GM19351 (cell line): ENCODE data around the gene JHY.

ENCODE experiments used
- ATAC-seq: cut with Tn5 transposase; IDR thresholded peaks from one replicate; pipeline ENCODE4 v1.9.1; 2021; ENCODE audit warnings: mild to moderate bottlenecking, moderate library complexity; ENCODE audit not compliant: unreplicated experiment

JHY gene

GRCh38 chr11:123006860-123007542, 124.4 kb downstream of the JHY start:
- ATAC-seq: no peak
